Esophagus squamous epithelium (tissue), 5 donors: Measurements from ENCODE around the gene CRYZL1. TPM values are rescaled to one million over a fixed set of nuclear protein-coding genes. Genes with fewer than 3 reads are reported as not detected.
"Not testable (repeated sequence)": the region's sequence is repeated elsewhere in the genome, so short reads cannot be mapped to it uniquely, and the experiment has no call there.

Experiments used
- DNase-seq: peaks from one replicate; lab custom pipeline; 2025; lab: John Stamatoyannopoulos, UW
- H3K27ac ChIP-seq, 4 donors: fragments of 200-600 bp; sonication (generic); one replicate each; pipeline ENCODE4 v1.5.1; 2016 to 2019; ENCODE audit warnings: mild to moderate bottlenecking in 1 of 4
- H3K27me3 ChIP-seq, 4 donors: fragments of 200-600 bp; sonication (generic); 1 replicate in 3 of 4; 2 replicates in 1 of 4; pipeline versions ENCODE4 v1.5.1 to v1.6.0; 2017 to 2021; ENCODE audit warnings: antibody characterized with exemption in 1 of 4
- H3K36me3 ChIP-seq, 3 donors: fragments of 200-600 bp; sonication (generic); one replicate each; pipeline ENCODE4 v1.5.1; 2016 to 2019
- H3K4me1 ChIP-seq, 3 donors: fragments of 200-600 bp; sonication (generic); one replicate each; pipeline ENCODE4 v1.5.1; 2017 to 2019
- H3K4me3 ChIP-seq, 4 donors: fragments of 200-600 bp; sonication (generic); 1 replicate in 3 of 4; 2 replicates in 1 of 4; pipeline ENCODE4 v1.5.1; 2016 to 2019; ENCODE audit warnings: mild to moderate bottlenecking in 2 of 4, moderate library complexity in 1 of 4
- H3K9me3 ChIP-seq, 3 donors: fragments of 200-600 bp; sonication (generic); one replicate each; pipeline ENCODE4 v1.5.1; 2016 to 2019
- POLR2A ChIP-seq, 4 donors: fragments of 450-650 bp; IDR thresholded peaks; one replicate each; pipeline ENCODE4 v1.6.1; 2017; ENCODE audit warnings: antibody characterized with exemption in 4 of 4, mild to moderate bottlenecking in 4 of 4, moderate library complexity in 3 of 4
- WGBS, 2 donors: methylation state at CpG; one replicate each; pipeline ENCODE4 v1.1.5; 2018; 5-methylcytosine and 5-hydroxymethylcytosine counted together
- intact Hi-C: fragments of 100-400 bp; cut with DNase I; formaldehyde crosslinking; loops from one replicate; pipeline ENCODE4 v1.15.0; 2022
- total RNA-seq, 4 donors: library from RNA; depleted of rRNA; stranded (reverse); fragments of >200 nt; gene quantifications; one replicate each; pipeline ENCODE4 v1.1.0, GENCODE V29; 2016
- TF ChIP-seq, protein P1 (sequence below), 6 experiments: fragments of 450-650 bp in 4 of 6; fragments of 200-600 bp in 2 of 6; sonication (generic) in 2 of 6; IDR thresholded peaks; one replicate each; pipeline ENCODE4 v1.5.1; 2016 to 2019; ENCODE audit warnings: antibody characterized with exemption in 6 of 6, mild to moderate bottlenecking in 4 of 6, moderate library complexity in 4 of 6
- donor health status: DM: yes; HTN: yes; CAD: no.

CRYZL1 gene
- total RNA-seq, 4 donors from 2014 or later, result 7.9 to 25.7 (median 15.3) TPM

DNA sequence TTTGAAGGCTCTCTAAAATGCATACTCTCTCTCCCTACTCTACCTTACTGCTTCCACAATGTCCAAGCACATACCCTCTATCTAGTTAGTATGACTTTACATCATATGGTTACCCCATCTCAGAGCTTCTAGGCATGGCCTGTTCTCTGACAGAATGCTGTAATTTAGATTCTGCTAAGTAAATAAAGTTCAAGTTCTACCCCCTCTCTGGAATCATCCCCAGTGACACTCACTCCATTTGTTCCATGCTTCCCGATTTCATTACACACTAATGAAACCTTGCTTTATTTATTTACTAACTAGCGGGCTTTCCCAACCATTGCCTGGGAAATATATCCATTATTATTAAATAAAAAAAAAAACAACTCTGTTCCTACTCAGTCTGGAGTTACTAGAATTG lies 7.3 kb downstream of the CRYZL1 start:
- TF ChIP-seq, protein P1, sequence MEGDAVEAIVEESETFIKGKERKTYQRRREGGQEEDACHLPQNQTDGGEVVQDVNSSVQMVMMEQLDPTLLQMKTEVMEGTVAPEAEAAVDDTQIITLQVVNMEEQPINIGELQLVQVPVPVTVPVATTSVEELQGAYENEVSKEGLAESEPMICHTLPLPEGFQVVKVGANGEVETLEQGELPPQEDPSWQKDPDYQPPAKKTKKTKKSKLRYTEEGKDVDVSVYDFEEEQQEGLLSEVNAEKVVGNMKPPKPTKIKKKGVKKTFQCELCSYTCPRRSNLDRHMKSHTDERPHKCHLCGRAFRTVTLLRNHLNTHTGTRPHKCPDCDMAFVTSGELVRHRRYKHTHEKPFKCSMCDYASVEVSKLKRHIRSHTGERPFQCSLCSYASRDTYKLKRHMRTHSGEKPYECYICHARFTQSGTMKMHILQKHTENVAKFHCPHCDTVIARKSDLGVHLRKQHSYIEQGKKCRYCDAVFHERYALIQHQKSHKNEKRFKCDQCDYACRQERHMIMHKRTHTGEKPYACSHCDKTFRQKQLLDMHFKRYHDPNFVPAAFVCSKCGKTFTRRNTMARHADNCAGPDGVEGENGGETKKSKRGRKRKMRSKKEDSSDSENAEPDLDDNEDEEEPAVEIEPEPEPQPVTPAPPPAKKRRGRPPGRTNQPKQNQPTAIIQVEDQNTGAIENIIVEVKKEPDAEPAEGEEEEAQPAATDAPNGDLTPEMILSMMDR (IDR thresholded peaks at IDR 0.05), result no peak
- TF ChIP-seq POLR2A (IDR thresholded peaks at IDR 0.05), result no peak
- H3K27ac ChIP-seq, result no peak overlapping the region
- H3K27me3 ChIP-seq, result no peaks in the 10 kb centered on the region
- H3K4me3 ChIP-seq, result no peak overlapping the region
- peaks cover 0 to 2% (median 0%) of the 10 kb centered on the region in 3 donors for H3K4me1 ChIP-seq
- intact Hi-C loops, result no loop called here
- 90 to 93% methylated on average over 2 of the region's 2 CpGs for WGBS, 2 donors
- peaks cover 0 to 43% (median 5%) of the 10 kb centered on the region in 3 donors for H3K36me3 ChIP-seq
- H3K9me3 ChIP-seq, result no peaks in the 10 kb centered on the region
- no peak for DNase-seq

DNA sequence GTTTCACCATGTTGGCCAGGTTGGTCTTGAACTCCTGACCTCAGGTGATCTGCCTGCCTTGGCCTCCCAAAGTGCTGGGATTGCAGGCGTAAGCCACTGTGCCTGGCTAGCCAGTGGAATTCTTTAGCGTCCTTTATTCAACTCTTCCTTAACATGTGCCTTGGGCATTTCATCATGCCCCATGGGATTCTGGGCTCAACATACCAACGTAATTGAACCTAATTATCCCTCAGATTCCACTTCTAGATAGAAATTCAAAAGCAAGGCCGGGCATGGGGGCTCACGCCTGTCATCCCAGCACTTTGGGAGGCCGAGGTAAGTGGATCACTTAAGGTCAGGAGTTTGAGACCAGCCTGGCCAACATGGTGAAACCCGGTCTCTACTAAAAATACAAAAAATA lies 15.4 kb downstream of the CRYZL1 start:
- H3K4me3 ChIP-seq, intact Hi-C loops, H3K27ac ChIP-seq, DNase-seq, H3K9me3 ChIP-seq, H3K4me1 ChIP-seq, H3K27me3 ChIP-seq: not testable (repeated sequence)
- WGBS, 2 donors, result 96 to 97% methylated on average over 5 to 6 of the region's 7 CpGs
- H3K36me3 ChIP-seq, result peaks cover 0 to 70% (median 15%) of the 10 kb centered on the region in 3 donors

DNA sequence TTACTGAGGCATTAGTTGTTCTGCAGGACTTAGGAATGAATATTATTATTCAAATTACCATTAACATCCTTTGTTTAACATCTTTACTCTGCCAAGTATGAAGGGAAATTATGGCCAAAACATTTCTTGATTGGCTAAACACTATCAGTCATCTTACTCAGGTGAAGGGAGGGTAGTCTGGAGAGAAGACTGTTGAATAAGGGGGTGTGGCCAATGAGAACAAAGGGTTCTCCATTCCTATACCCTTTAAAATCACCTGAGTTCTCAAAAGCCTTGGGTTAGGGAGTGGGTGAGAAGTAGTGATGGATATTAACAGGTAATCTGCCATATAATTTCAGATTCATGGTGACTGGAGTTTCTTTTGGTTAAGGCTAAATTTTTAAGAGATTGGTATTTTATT lies 19.3 kb downstream of the CRYZL1 start:
- Histone ChIP-seq H3K4me1 (no peaks in the 10 kb centered on the region), H3K27me3 (no peaks in the 10 kb centered on the region), H3K36me3 (peaks cover 0 to 68% (median 10%) of the 10 kb centered on the region in 3 donors), H3K27ac (no peak overlapping the region), H3K9me3 (no peaks in the 10 kb centered on the region), H3K4me3 (no peak overlapping the region)
- DNase-seq, result no peak
- TF ChIP-seq, protein P1 (IDR thresholded peaks at IDR 0.05), result no peak
- TF ChIP-seq POLR2A (IDR thresholded peaks at IDR 0.05), result no peak
- intact Hi-C loops, result no loop called here

DNA sequence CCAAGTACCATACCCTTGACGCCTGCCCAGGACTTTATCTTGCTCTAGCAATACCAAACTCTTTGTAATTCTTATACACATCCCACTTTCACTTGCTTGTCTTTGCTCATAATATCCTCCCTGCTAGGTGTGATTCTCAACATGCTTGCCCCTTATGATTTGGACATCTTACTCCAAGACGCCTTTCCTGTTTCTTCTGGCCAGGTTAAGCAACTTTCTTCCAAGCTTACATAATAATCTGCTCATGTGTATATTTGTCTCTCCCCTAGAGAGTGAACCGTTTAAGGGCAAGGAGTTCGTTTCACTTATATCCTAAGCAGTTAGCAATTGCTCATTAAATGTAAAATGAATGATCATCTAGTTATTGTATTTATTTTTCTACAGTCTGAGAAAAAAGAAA lies 21.8 kb downstream of the CRYZL1 start:
- H3K27me3 ChIP-seq, result no peaks in the 10 kb centered on the region
- TF ChIP-seq, protein P1 (IDR thresholded peaks at IDR 0.05), result no peak
- TF ChIP-seq POLR2A (IDR thresholded peaks at IDR 0.05), result no peak
- H3K4me3 ChIP-seq, result no peak overlapping the region
- no peaks in the 10 kb centered on the region for H3K4me1 ChIP-seq
- no peaks in the 10 kb centered on the region for H3K9me3 ChIP-seq
- no peak for DNase-seq
- intact Hi-C loops, result no loop called here
- WGBS, 2 donors, result 83 to 93% methylated on average over 4 of the region's 4 CpGs
- peaks cover 0 to 82% (median 10%) of the 10 kb centered on the region in 3 donors for H3K36me3 ChIP-seq
- no peak overlapping the region for H3K27ac ChIP-seq

DNA sequence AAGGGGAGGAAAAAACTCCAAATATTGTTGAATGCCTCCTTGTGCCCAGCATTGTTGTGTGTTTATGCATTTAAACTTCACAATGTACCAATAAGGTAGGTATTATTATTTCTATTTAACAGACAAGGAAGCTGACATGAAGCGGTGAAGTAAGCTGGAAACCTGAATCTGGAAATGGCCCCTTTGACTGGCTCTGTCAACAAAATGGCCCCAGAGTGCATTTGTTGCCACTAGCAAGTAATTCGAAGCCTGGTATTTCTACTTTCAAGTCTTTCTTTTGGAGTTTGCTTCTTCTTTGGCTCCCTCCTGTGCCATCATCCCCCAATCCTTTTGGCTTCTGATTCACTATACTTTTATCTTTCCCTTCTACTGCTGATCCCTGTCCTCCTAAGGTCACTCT lies 23.1 kb downstream of the CRYZL1 start:
- intact Hi-C loops, result no loop called here
- Histone ChIP-seq H3K4me1 (no peaks in the 10 kb centered on the region), H3K27ac (no peak overlapping the region), H3K9me3 (no peaks in the 10 kb centered on the region), H3K36me3 (peaks cover 0 to 84% (median 12%) of the 10 kb centered on the region in 3 donors), H3K27me3 (no peaks in the 10 kb centered on the region), H3K4me3 (no peak overlapping the region)
- WGBS, 2 donors, result 96 to 97% methylated on average over 2 of the region's 2 CpGs
- DNase-seq, result no peak
- TF ChIP-seq, protein P1 (IDR thresholded peaks at IDR 0.05), result no peak
- TF ChIP-seq POLR2A (IDR thresholded peaks at IDR 0.05), result no peak

DNA sequence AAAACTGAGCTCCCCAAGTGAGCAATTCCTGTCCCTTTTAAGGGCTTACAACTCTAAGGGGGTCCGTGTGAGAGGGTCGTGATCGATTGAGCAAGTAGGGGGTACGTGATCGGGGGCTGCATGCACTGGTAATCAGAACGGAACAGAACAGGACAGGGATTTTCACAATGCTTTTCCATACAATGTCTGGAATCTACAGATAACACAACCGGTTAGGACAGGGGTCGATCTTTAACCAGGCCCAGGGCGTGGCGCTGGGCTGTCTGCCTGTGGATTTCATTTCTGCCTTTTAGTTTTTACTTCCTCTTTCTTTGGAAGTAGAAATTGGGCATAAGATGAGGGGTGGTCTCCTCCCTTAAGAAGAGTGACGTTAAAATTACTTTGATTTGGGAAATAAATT lies 24.0 kb downstream of the CRYZL1 start:
- H3K9me3 ChIP-seq, DNase-seq, H3K4me3 ChIP-seq, intact Hi-C loops, H3K27me3 ChIP-seq, H3K4me1 ChIP-seq, H3K27ac ChIP-seq: not testable (repeated sequence)
- H3K36me3 ChIP-seq, result peaks cover 0 to 84% (median 11%) of the 10 kb centered on the region in 3 donors
- 91 to 93% methylated on average over 11 of the region's 11 CpGs for WGBS, 2 donors
